Ovary (tissue), 3 donors: Measurements from ENCODE around the gene CARD8.

Experiments used
- CTCF ChIP-seq, 3 donors: fragments of 450-650 bp in 2 of 3; fragments of 200-600 bp in 1 of 3; IDR thresholded peaks; one replicate each; pipeline versions ENCODE4 v1.5.1 to v1.8.0; 2016 to 2022; ENCODE audit warnings: antibody characterized with exemption in 3 of 3, mild to moderate bottlenecking in 1 of 3
- POLR2A ChIP-seq: fragments of 450-650 bp; IDR thresholded peaks from one replicate; pipeline ENCODE4 v1.6.1; 2017; ENCODE audit warnings: antibody characterized with exemption, mild to moderate bottlenecking, moderate library complexity
- donor health status: DM: no; HTN: no; CAD: no.

- TF ChIP-seq CTCF (IDR thresholded peaks at IDR 0.05) (no peak), POLR2A (no peak)
These were observed 25.1 kb downstream of the CARD8 start for GRCh38 chr19:48230555-48231129.
